Brain microvascular endothelial cell (primary cell): ENCODE data around the gene ZNF423.

Experiments
- DNase-seq: peaks from one replicate; pipeline ENCODE4 v3.0.0-alpha.2; 2020
- H3K27ac ChIP-seq: fragments of 250-450 bp; sonication (Bioruptor Pico); 2 replicates; pipeline ENCODE4 v1.5.1; 2020; ENCODE audit warnings: mild to moderate bottlenecking, moderate library complexity
- H3K27me3 ChIP-seq: fragments of 250-450 bp; sonication (Bioruptor Pico); replicated peaks from 2 replicates; pipeline ENCODE4 v1.5.1; 2020; ENCODE audit warnings: mild to moderate bottlenecking
- H3K36me3 ChIP-seq: fragments of 250-450 bp; sonication (Bioruptor Pico); replicated peaks from 2 replicates; pipeline ENCODE4 v1.5.1; 2020; ENCODE audit warnings: mild to moderate bottlenecking
- H3K4me3 ChIP-seq: 2 replicates; pipeline ENCODE4 v1.5.1; 2011; ENCODE audit warnings: low read depth, mild to moderate bottlenecking, control low read depth, low read length, moderate library complexity
- in situ Hi-C: cut with HindIII; loops from 2 replicates; pipeline ENCODE4 v1.10.0; 2017; ENCODE audit warnings: low sequenced_read_pairs, low pct_ligation_motif_present
- TF ChIP-seq, protein P1 (sequence below): IDR thresholded peaks from 2 replicates; pipeline ENCODE4 v1.5.1; 2011; ENCODE audit warnings: low read depth, mild to moderate bottlenecking, moderate library complexity, low read length, control low read depth, inconsistent platforms; ENCODE audit errors: missing control alignments

The ZNF423 gene

DNA sequence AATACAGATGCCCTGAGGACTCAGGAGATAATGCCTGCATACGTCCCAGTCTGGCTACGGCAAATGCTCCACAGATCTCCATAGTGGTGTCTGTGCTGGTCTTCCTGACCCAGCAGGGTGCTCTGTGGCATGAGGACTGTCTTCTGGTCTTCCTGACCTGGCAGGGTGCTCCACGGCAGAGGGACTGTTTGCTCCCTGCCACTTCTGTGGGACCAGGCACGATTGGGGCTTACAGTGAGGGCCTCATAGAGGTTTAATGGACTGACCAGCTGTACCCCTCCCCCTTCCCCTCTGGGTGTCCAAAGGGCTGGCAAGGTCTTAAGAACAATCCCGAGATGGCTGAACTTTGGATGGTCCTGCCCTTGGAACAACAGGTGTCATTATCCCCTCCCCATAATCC lies 359.3 kb downstream of the ZNF423 start:
- H3K36me3 ChIP-seq: no peaks in the 10 kb centered on the region
- in situ Hi-C loops: no loop called here
- DNase-seq: no peak
- TF ChIP-seq, protein P1, sequence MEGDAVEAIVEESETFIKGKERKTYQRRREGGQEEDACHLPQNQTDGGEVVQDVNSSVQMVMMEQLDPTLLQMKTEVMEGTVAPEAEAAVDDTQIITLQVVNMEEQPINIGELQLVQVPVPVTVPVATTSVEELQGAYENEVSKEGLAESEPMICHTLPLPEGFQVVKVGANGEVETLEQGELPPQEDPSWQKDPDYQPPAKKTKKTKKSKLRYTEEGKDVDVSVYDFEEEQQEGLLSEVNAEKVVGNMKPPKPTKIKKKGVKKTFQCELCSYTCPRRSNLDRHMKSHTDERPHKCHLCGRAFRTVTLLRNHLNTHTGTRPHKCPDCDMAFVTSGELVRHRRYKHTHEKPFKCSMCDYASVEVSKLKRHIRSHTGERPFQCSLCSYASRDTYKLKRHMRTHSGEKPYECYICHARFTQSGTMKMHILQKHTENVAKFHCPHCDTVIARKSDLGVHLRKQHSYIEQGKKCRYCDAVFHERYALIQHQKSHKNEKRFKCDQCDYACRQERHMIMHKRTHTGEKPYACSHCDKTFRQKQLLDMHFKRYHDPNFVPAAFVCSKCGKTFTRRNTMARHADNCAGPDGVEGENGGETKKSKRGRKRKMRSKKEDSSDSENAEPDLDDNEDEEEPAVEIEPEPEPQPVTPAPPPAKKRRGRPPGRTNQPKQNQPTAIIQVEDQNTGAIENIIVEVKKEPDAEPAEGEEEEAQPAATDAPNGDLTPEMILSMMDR: no peak
- H3K27ac ChIP-seq: no peak overlapping the region
- no peaks in the 10 kb centered on the region for H3K27me3 ChIP-seq
- H3K4me3 ChIP-seq: no peak overlapping the region

DNA sequence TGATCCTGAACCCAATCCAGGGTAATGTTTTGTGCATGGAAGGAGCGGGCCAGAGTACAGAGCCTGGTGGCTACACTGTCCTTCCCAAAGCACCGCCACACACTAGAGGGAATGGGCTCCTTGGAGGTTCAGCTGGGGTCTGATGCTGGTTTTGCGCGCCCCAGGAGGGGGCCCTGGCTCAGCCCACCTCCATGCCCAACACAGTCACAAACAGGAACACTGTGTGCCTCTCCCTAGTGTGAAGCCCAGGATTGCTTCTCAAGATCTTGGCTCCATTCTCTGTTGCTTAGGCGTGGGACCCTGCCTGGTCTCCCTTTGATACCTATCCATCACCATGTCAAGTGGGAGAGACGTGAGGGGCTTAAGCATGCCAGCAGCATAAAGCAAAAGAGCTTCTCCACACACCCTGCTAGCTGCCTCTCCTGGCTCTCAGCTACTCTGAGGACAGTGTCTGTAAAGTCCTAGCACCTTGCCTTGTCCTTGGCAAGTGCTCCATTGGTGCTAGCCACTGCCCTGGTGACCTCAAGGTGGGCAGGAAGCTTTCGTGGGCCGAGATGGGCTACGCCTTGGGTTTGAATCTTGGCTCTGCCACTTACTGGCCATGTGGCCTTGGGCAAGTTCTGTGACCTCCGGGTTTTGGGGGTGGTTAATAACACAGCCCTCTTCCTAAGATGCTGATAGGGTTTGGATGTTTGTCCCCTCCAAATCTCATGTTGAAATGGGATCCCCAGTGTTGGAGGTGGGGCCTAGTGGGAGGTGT lies 360.1 kb downstream of the ZNF423 start:
- no peaks in the 10 kb centered on the region for H3K36me3 ChIP-seq
- no peak for DNase-seq
- no peak overlapping the region for H3K27ac ChIP-seq
- TF ChIP-seq, protein P1: no peak
- in situ Hi-C loops: no loop called here
- no peaks in the 10 kb centered on the region for H3K27me3 ChIP-seq
- H3K4me3 ChIP-seq: no peak overlapping the region

DNA sequence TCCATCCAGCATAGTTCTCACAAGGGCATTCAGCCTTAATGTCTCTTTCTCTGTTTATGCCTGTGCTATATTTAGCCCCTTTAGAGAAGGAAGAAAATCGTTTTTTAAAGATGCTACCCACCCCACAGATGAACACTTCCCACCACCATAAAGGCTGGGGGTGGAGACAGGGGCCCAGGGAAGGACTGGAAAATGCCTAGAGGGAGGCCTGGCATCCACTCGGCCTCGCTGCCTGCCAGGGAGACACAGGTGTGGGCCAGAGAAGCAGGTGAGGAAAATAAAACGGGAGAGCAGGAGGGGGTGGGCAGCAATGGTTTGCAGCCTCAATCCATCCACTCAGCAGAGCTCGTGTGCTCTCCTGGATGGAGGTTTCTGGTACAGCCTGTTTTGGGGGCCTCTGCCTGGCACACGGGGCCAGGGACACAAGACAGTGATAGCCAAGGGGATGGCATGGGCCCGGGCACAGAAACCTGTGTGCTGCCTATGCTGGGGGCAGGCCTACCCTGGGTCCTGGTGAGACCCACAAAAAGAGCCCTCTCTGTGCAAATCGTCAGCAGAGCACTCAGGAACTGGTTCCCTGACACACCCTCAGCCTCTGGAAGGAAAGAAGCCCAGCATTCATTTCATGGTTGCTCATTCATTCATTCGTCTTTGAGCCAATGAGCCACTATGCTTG lies 360.9 kb downstream of the ZNF423 start:
- TF ChIP-seq, protein P1: no peak
- DNase-seq: no peak
- in situ Hi-C loops: no loop called here
- H3K4me3 ChIP-seq: no peak overlapping the region
- H3K36me3 ChIP-seq: no peaks in the 10 kb centered on the region
- no peak overlapping the region for H3K27ac ChIP-seq
- H3K27me3 ChIP-seq: no peaks in the 10 kb centered on the region

DNA sequence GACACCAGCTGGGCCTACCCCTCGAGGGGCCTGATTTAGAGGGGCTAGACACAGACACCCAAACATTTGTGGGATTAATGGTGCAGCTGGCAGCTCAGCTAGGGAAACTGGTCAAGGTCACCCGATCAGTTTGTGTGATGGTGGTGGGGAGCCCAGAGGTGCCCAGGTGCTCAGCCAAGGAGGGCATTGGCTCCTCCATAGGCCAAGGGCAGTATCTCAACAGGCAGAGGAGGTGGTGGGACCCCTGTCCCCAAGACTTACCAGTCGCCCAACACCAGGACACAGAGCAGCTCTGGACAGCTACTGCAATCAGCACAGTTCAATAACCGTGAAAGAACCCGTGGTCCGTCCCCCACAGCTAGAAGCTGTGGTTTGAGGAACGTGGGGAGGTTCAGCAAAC lies 361.4 kb downstream of the ZNF423 start:
- H3K4me3 ChIP-seq: no peak overlapping the region
- TF ChIP-seq, protein P1: no peak
- no peaks in the 10 kb centered on the region for H3K36me3 ChIP-seq
- H3K27me3 ChIP-seq: no peaks in the 10 kb centered on the region
- DNase-seq: no peak
- in situ Hi-C loops: no loop called here
- H3K27ac ChIP-seq: no peak overlapping the region

DNA sequence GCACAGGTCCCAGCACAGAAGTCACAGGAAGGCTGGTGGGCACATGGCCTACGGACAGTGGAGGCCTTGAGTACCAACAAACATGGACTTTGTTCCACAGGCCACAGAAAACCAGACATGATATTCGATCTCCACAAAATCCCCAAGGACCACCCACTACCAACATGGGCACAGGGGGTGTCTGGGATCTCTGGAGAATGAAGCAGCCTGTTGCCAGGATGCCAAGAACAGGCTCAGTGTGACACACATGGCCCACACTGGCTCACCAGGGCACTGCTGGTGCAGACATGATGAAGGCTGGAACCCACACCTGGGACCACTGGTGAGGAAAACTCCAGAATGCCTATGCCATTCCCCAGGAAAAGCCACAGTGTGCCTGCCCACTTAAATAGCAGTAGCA lies 362.1 kb downstream of the ZNF423 start:
- H3K27ac ChIP-seq: no peak overlapping the region
- no peaks in the 10 kb centered on the region for H3K27me3 ChIP-seq
- no peak overlapping the region for H3K4me3 ChIP-seq
- no peak for DNase-seq
- H3K36me3 ChIP-seq: no peaks in the 10 kb centered on the region
- in situ Hi-C loops: no loop called here
- TF ChIP-seq, protein P1: no peak
